Measurements from ENCODE around the gene CTAG1B. TPM values are rescaled to one million over a fixed set of nuclear protein-coding genes. Genes with fewer than 3 reads are reported as not detected.
A peak's percentile ranks its signal among the peaks of the same experiment; 100 is the strongest.

CTAG1B gene
- total RNA-seq, 1 donor from 2014 or later = not detected

GRCh38 chrX:154602766-154603437 lies 16.2 kb downstream of the CTAG1B start:
- peaks cover 21% of the 10 kb centered on the region for H3K4me1 ChIP-seq (ENCODE audit: insufficient read depth, low read length)
- DNase-seq (ENCODE audit: low read depth) = no peak
- peaks cover 19% of the 10 kb centered on the region for H3K4me1 Mint-ChIP-seq (ENCODE audit: low read depth, unreplicated experiment)
- no peak overlapping the region for H3K27ac Mint-ChIP-seq (ENCODE audit: unreplicated experiment)
- no peak overlapping the region for H3K9ac ChIP-seq (ENCODE audit: low read length)
- H3K27me3 Mint-ChIP-seq (ENCODE audit: low read depth, unreplicated experiment) = peaks cover 3% of the 10 kb centered on the region
- TF ChIP-seq CTCF (IDR thresholded peaks at IDR 0.05; ENCODE audit: insufficient read depth, low read depth, low read length) (no peak), EZH2 (IDR thresholded peaks at IDR 0.05; ENCODE audit: insufficient read depth, low read length) (no peak)
- H3K9me3 Mint-ChIP-seq (ENCODE audit: unreplicated experiment) = no peaks in the 10 kb centered on the region
- H3K27ac ChIP-seq (ENCODE audit: low read depth, low read length) = no peak overlapping the region
- H3K27me3 ChIP-seq (ENCODE audit: insufficient read depth, low read length) = no peaks in the 10 kb centered on the region
- H3K4me3 Mint-ChIP-seq (ENCODE audit: unreplicated experiment) = no peak overlapping the region
- no peaks in the 10 kb centered on the region for H4K20me1 ChIP-seq (ENCODE audit: insufficient read depth, low read length)
- no peak overlapping the region for H3K4me3 ChIP-seq (ENCODE audit: insufficient read depth, low read depth, low read length)
- no peaks in the 10 kb centered on the region for H3K36me3 ChIP-seq (ENCODE audit: insufficient read depth, low read length)
- no peak overlapping the region for H3K4me2 ChIP-seq (ENCODE audit: low read length)
- FAIRE-seq = no peak
- H3K79me2 ChIP-seq (ENCODE audit: insufficient read depth, low read length) = no peaks in the 10 kb centered on the region
- H3K9me3 ChIP-seq (ENCODE audit: insufficient read depth, low read depth, low read length) = no peaks in the 10 kb centered on the region
- no peaks in the 10 kb centered on the region for H3K36me3 Mint-ChIP-seq (ENCODE audit: low read depth, unreplicated experiment)
- H2AFZ ChIP-seq (ENCODE audit: low read depth, low read length) = no peak overlapping the region

- Histone ChIP-seq H3K4me1 (ENCODE audit: insufficient read depth, low read length) (peaks cover 21% of the 10 kb centered on the region), H3K9me3 (ENCODE audit: insufficient read depth, low read depth, low read length) (no peaks in the 10 kb centered on the region), H4K20me1 (ENCODE audit: insufficient read depth, low read length) (no peaks in the 10 kb centered on the region), H3K27ac (ENCODE audit: low read depth, low read length) (no peak overlapping the region), H3K9ac (ENCODE audit: low read length) (no peak overlapping the region), H3K27me3 (ENCODE audit: insufficient read depth, low read length) (no peaks in the 10 kb centered on the region), H3K4me2 (ENCODE audit: low read length) (no peak overlapping the region), H3K4me3 (ENCODE audit: insufficient read depth, low read depth, low read length) (no peak overlapping the region), H2AFZ (ENCODE audit: low read depth, low read length) (no peak overlapping the region), H3K36me3 (ENCODE audit: insufficient read depth, low read length) (no peaks in the 10 kb centered on the region), H3K79me2 (ENCODE audit: insufficient read depth, low read length) (no peaks in the 10 kb centered on the region)
- FAIRE-seq (no peak), DNase-seq (ENCODE audit: low read depth) (no peak)
- TF ChIP-seq EZH2 (IDR thresholded peaks at IDR 0.05; ENCODE audit: insufficient read depth, low read length) (no peak), CTCF (IDR thresholded peaks at IDR 0.05; ENCODE audit: insufficient read depth, low read depth, low read length) (no peak)
- H3K9me3 Mint-ChIP-seq (ENCODE audit: unreplicated experiment) = peaks cover under 1% of the 10 kb centered on the region
- peaks cover 24% of the 10 kb centered on the region for H3K4me1 Mint-ChIP-seq (ENCODE audit: low read depth, unreplicated experiment)
- H3K27ac Mint-ChIP-seq (ENCODE audit: unreplicated experiment) = no peak overlapping the region
- H3K27me3 Mint-ChIP-seq (ENCODE audit: low read depth, unreplicated experiment) = peaks cover 3% of the 10 kb centered on the region
- no peak overlapping the region for H3K4me3 Mint-ChIP-seq (ENCODE audit: unreplicated experiment)
- H3K36me3 Mint-ChIP-seq (ENCODE audit: low read depth, unreplicated experiment) = no peaks in the 10 kb centered on the region
Measured at GRCh38 chrX:154602226-154602625, 16.9 kb downstream of the CTAG1B start.

- Histone ChIP-seq H3K4me3 (ENCODE audit: insufficient read depth, low read depth, low read length) (no peak overlapping the region), H3K4me1 (ENCODE audit: insufficient read depth, low read length) (peaks cover 21% of the 10 kb centered on the region), H3K36me3 (ENCODE audit: insufficient read depth, low read length) (no peaks in the 10 kb centered on the region), H3K9me3 (ENCODE audit: insufficient read depth, low read depth, low read length) (no peaks in the 10 kb centered on the region), H4K20me1 (ENCODE audit: insufficient read depth, low read length) (no peaks in the 10 kb centered on the region), H3K79me2 (ENCODE audit: insufficient read depth, low read length) (no peaks in the 10 kb centered on the region), H2AFZ (ENCODE audit: low read depth, low read length) (no peak overlapping the region), H3K27me3 (ENCODE audit: insufficient read depth, low read length) (no peaks in the 10 kb centered on the region), H3K4me2 (ENCODE audit: low read length) (peak overlapping the region; percentile 58), H3K9ac (ENCODE audit: low read length) (peak overlapping the region; percentile 60), H3K27ac (ENCODE audit: low read depth, low read length) (peak overlapping the region; percentile 71)
- Mint-ChIP-seq H3K4me3 (ENCODE audit: unreplicated experiment) (no peak overlapping the region), H3K4me1 (ENCODE audit: low read depth, unreplicated experiment) (peaks cover 31% of the 10 kb centered on the region), H3K9me3 (ENCODE audit: unreplicated experiment) (peaks cover 6% of the 10 kb centered on the region), H3K36me3 (ENCODE audit: low read depth, unreplicated experiment) (no peaks in the 10 kb centered on the region), H3K27me3 (ENCODE audit: low read depth, unreplicated experiment) (no peaks in the 10 kb centered on the region), H3K27ac (ENCODE audit: unreplicated experiment) (peak overlapping the region; percentile 91)
- no peak for TF ChIP-seq EZH2 (IDR thresholded peaks at IDR 0.05; ENCODE audit: insufficient read depth, low read length)
- TF ChIP-seq CTCF (IDR thresholded peaks at IDR 0.05; ENCODE audit: insufficient read depth, low read depth, low read length) = no peak
- FAIRE-seq = peak; percentile 58
- DNase-seq (ENCODE audit: low read depth) = peak; percentile 81
Measured at GRCh38 chrX:154600759-154601374, 18.2 kb downstream of the CTAG1B start.

All from astrocyte (in vitro differentiated cells and primary cell).